ENCODE data around the gene PRSS27.

PRSS27 gene

DNA sequence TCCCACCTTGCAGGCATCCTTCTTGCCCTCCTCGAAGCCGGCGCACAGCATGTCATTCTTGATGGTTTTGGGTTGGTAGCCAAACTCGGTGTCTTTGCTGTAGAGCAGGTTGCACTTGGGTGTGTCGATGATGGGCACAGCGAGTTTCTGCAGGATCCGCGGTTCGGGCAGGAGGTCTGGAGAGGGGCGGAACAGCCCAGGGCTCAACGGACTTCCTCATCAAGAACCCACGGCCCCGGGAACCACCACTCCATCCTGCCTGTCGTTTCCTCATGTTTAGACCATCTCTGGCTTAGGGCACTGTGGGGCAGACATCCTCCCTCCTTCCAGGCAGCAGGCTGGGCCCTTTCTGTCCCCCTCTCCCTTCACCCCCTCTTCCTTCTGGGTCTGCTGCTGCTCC, 6.5 kb downstream of the PRSS27 start:
- Histone ChIP-seq H3K27ac (ENCODE audit: low read depth, low read length, severe bottlenecking) (no peak overlapping the region), H3K9me3 (ENCODE audit: control insufficient read depth, low read length) (no peaks in the 10 kb centered on the region), H3K4me3 (ENCODE audit: extremely low read depth, insufficient read depth, low read length, poor library complexity, severe bottlenecking) (no peak overlapping the region), H3K4me1 (ENCODE audit: control insufficient read depth, insufficient read depth, low read length, poor library complexity, severe bottlenecking) (no peaks in the 10 kb centered on the region), H3K36me3 (ENCODE audit: control insufficient read depth, insufficient read depth, low read length) (peaks cover 9% of the 10 kb centered on the region)
- 87 to 90% methylated on average over 12 to 14 of the region's 14 CpGs for WGBS, 2 experiments (ENCODE audit: insufficient coverage in 2 of 2)

DNA sequence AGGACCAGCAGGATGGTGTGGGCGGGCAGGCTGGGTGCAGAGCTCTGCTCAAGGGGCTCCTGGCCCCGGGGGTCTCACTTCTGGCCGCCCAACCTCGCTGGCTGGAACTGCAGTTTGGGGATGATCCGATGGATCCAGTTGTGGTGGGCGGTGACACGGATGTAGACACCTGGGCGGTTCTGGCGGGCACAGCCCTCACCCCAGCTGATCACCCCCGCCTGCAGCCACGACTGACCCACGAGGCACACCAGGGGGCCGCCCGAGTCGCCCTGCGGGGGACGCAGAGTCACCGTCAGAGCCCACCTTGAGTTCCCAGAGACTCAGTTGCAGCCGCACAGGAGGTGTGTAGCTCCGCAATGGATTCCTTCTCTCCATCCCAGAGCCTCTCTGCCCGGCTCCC, 7.5 kb downstream of the PRSS27 start:
- H3K27ac ChIP-seq (ENCODE audit: low read depth, low read length, severe bottlenecking): no peak overlapping the region
- whole genome bisulfite sequencing, 2 experiments (ENCODE audit: insufficient coverage in 2 of 2): 84 to 88% methylated on average over 15 to 18 of the region's 21 CpGs
- no peaks in the 10 kb centered on the region for H3K4me1 ChIP-seq (ENCODE audit: control insufficient read depth, insufficient read depth, low read length, poor library complexity, severe bottlenecking)
- no peaks in the 10 kb centered on the region for H3K9me3 ChIP-seq (ENCODE audit: control insufficient read depth, low read length)
- H3K4me3 ChIP-seq (ENCODE audit: extremely low read depth, insufficient read depth, low read length, poor library complexity, severe bottlenecking): no peak overlapping the region
- peaks cover 18% of the 10 kb centered on the region for H3K36me3 ChIP-seq (ENCODE audit: control insufficient read depth, insufficient read depth, low read length)

DNA sequence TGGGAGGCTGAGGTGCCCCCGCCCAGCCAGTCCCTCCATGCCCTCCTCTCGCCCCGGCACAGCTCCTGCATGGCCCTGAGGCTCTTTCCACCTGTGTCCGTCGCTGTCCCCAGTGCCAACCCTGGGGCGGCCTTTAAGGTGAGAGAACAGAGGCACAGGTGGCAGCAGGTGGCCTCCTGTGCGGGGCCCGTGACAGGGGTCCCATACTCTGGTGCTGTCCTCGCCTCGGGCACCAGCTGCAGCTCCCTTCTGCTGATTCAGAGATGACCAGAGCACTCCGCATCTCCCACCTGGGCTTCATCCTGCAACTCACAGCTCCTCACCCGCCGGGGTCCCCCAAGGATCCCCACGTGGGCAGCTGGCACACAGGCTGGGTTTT, 8.0 kb downstream of the PRSS27 start:
- Histone ChIP-seq H3K9me3 (ENCODE audit: control insufficient read depth, low read length) (no peaks in the 10 kb centered on the region), H3K27ac (ENCODE audit: low read depth, low read length, severe bottlenecking) (no peak overlapping the region), H3K4me1 (ENCODE audit: control insufficient read depth, insufficient read depth, low read length, poor library complexity, severe bottlenecking) (no peaks in the 10 kb centered on the region), H3K36me3 (ENCODE audit: control insufficient read depth, insufficient read depth, low read length) (peaks cover 23% of the 10 kb centered on the region), H3K4me3 (ENCODE audit: extremely low read depth, insufficient read depth, low read length, poor library complexity, severe bottlenecking) (no peak overlapping the region)
- 87 to 91% methylated on average over 11 to 13 of the region's 14 CpGs for WGBS, 2 experiments (ENCODE audit: insufficient coverage in 2 of 2)

DNA sequence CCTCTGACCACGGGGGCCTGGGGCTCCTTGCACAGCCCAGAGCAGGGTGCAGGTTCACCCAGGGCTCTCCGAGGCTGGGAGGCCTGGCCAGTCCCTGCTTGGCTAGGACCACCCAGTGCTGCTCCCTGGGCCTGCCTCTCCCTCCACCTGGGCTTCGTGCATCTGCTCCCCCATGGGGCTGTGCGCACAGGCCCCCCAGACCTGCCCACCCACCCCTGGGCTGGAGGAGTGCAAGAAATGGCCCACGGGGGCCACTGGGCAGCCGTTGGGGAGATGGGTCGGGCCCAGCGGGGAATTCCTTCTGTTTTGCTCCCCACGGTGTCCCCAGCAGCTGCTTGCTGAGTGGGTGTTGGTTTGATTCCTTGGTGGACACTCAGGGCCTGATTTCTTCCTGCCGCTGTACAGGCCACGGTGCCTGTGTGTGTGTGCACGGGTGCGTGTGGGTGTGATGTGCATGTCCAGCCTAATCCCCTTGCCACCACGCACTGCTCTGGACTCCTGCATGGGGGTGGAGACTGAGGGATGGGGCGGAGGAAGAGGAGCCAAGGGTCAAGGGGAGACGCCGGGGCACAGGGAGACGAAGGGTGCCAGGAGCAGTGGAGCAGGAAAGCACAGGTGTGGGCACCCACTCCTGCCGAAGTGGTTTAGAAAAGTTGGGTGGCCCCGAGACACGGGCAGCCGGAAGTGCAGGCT, 8.5 kb downstream of the PRSS27 start:
- Histone ChIP-seq H3K4me3 (ENCODE audit: extremely low read depth, insufficient read depth, low read length, poor library complexity, severe bottlenecking) (no peak overlapping the region), H3K36me3 (ENCODE audit: control insufficient read depth, insufficient read depth, low read length) (peaks cover 25% of the 10 kb centered on the region)
- WGBS, 2 experiments (ENCODE audit: insufficient coverage in 2 of 2): 88 to 92% methylated on average over 14 to 22 of the region's 22 CpGs

DNA sequence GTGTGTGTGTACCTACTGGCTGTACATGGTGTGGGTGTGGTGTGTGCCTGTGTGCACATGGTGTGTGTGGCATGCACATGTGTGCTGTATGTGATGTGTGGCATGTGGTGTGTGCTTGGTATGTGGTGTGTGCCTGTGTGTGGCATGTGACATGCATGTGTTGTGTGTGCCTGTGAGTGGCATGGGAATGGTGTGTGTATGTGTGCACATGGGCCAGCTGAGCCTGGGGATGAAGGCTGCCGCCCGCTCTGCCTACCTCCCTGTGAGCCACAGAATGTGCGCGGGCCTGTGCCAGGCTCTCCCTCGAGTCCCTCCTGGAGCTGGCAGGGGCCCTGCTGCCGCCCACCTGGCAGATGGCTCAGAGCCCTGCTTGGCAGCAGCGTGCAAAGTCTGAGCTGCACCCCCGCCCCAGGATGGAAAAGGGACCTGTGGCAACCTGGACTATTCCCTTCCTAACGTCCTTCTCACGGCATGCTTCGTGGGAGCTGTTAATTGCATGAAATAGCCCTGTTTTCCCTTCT, 9.3 kb downstream of the PRSS27 start:
- H3K4me3 ChIP-seq (ENCODE audit: extremely low read depth, insufficient read depth, low read length, poor library complexity, severe bottlenecking): no peak overlapping the region
- H3K9me3 ChIP-seq (ENCODE audit: control insufficient read depth, low read length): no peaks in the 10 kb centered on the region
- H3K27ac ChIP-seq (ENCODE audit: low read depth, low read length, severe bottlenecking): no peak overlapping the region
- no peaks in the 10 kb centered on the region for H3K4me1 ChIP-seq (ENCODE audit: control insufficient read depth, insufficient read depth, low read length, poor library complexity, severe bottlenecking)
- peaks cover 32% of the 10 kb centered on the region for H3K36me3 ChIP-seq (ENCODE audit: control insufficient read depth, insufficient read depth, low read length)
- 87 to 92% methylated on average over 11 of the region's 11 CpGs for WGBS, 2 experiments (ENCODE audit: insufficient coverage in 2 of 2)

More for the DNA sequence above, 8.5 kb downstream of the PRSS27 start:
- Histone ChIP-seq H3K9me3 (ENCODE audit: control insufficient read depth, low read length) (no peaks in the 10 kb centered on the region), H3K4me1 (ENCODE audit: control insufficient read depth, insufficient read depth, low read length, poor library complexity, severe bottlenecking) (no peaks in the 10 kb centered on the region), H3K27ac (ENCODE audit: low read depth, low read length, severe bottlenecking) (no peak overlapping the region)

DNA sequence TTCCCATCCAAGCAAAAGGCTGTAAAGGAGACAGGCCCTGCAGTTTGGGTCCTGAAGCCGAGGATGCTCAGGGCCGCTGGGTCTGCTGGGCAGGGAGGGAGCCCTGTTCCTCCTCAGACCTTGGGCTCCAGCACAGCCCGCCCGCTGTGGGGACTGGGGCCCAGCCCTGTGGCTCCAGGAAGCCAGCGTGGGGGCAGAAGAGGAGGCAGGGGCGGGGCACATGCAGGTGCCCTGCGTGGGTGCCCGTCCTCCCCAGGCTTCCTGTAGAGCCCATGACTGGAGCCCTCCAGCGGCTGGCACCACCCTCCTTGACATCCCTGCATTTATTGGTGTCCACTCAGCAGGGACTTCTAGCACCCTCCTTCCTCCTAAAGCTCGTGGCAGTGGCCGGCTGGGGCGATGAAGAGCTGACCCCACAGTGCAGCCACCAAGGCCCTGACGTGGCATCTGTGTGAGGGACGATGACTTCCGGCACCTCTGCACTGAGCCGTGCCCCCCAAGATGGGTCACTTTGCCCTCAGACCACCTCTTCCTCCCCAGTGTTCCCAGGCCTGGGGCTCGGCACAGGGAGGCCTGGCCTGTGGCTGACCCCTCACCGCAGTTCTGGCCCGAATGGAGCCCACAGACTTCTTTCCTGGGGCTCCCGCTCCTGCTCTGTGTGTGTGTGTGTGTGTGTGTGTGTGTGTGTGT, 9.9 kb downstream of the PRSS27 start:
- no peaks in the 10 kb centered on the region for H3K4me1 ChIP-seq (ENCODE audit: control insufficient read depth, insufficient read depth, low read length, poor library complexity, severe bottlenecking)
- H3K9me3 ChIP-seq (ENCODE audit: control insufficient read depth, low read length): no peaks in the 10 kb centered on the region
- peaks cover 33% of the 10 kb centered on the region for H3K36me3 ChIP-seq (ENCODE audit: control insufficient read depth, insufficient read depth, low read length)
- no peak overlapping the region for H3K27ac ChIP-seq (ENCODE audit: low read depth, low read length, severe bottlenecking)
- H3K4me3 ChIP-seq (ENCODE audit: extremely low read depth, insufficient read depth, low read length, poor library complexity, severe bottlenecking): no peak overlapping the region
- WGBS, 2 experiments (ENCODE audit: insufficient coverage in 2 of 2): 92 to 98% methylated on average over 18 to 20 of the region's 20 CpGs

DNA sequence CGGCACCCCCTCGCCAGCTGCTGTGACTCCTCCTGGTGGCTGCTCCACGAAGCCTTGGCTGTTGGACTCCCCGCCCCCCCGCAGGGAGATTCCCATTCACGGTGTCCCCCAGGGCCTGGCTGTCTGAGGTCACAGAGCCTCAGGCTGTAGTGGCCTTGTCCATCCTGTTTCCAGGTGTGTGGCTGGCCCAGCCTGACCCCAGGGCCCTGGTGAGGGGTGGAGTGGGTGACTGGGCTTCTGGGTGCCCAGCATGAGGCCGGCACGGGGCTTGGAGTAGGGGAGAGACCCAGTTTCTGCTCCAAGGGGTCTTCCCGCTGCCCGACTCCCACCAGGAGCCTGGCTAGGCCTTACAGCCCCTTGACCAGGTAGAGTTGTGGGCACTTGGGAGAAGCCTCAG, 10.4 kb downstream of the PRSS27 start:
- WGBS, 2 experiments (ENCODE audit: insufficient coverage in 2 of 2): 91 to 98% methylated on average over 7 to 9 of the region's 10 CpGs
- no peak overlapping the region for H3K4me3 ChIP-seq (ENCODE audit: extremely low read depth, insufficient read depth, low read length, poor library complexity, severe bottlenecking)
- H3K9me3 ChIP-seq (ENCODE audit: control insufficient read depth, low read length): no peaks in the 10 kb centered on the region
- H3K36me3 ChIP-seq (ENCODE audit: control insufficient read depth, insufficient read depth, low read length): peaks cover 37% of the 10 kb centered on the region
- H3K4me1 ChIP-seq (ENCODE audit: control insufficient read depth, insufficient read depth, low read length, poor library complexity, severe bottlenecking): no peaks in the 10 kb centered on the region
- no peak overlapping the region for H3K27ac ChIP-seq (ENCODE audit: low read depth, low read length, severe bottlenecking)

DNA sequence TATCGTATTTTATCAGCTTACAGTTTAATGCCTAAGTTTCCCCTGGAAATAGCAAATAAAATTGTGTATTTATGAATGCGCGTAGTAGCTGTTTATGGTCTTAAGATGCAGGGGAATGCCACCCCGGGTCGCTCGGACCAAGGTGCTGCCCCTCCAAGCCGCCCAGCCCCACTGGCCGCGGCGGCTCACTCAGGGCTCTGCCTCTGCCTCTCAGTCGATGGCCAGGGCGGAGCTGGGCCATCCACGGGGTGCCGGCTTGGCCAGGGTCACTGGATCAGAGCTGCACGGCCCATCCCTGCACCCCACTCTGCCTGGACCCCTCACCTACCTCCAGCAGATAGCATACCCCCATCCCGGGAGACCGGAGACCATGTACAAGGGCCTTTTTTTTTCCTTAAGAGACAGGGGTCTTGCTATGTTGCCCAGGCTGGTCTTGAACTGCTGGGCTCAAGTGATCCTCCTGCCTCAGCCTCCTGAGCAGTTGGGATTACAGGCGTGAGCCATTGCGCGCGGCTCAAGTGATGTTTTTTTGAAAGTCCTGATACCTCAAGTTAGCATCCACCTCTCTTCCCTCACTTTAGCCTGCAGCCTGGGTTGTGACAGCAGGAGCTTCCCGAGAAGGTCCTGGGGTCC, 11.0 kb downstream of the PRSS27 start:
- 95 to 97% methylated on average over 19 to 20 of the region's 22 CpGs for WGBS, 2 experiments (ENCODE audit: insufficient coverage in 2 of 2)
- Histone ChIP-seq H3K9me3 (ENCODE audit: control insufficient read depth, low read length) (no peaks in the 10 kb centered on the region), H3K36me3 (ENCODE audit: control insufficient read depth, insufficient read depth, low read length) (peaks cover 40% of the 10 kb centered on the region), H3K4me3 (ENCODE audit: extremely low read depth, insufficient read depth, low read length, poor library complexity, severe bottlenecking) (no peak overlapping the region), H3K27ac (ENCODE audit: low read depth, low read length, severe bottlenecking) (no peak overlapping the region), H3K4me1 (ENCODE audit: control insufficient read depth, insufficient read depth, low read length, poor library complexity, severe bottlenecking) (no peaks in the 10 kb centered on the region)

DNA sequence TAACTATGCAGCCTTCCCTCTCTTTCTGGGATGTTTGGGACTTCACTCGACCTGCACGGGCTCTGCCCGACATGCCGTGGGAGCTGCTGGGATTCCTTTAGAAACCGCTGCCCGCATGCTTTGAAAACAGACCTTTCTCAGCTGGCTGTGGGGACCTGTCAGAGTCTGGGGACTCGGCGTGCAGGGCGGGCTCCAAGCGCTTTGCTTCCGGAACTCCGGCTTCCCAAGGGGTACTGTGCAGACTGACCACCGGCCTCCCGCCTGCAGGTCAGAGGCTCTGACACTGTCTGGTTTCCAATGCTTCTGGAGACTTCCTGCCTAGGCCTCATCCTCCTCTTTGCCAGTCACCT, 11.8 kb downstream of the PRSS27 start:
- H3K9me3 ChIP-seq (ENCODE audit: control insufficient read depth, low read length): no peaks in the 10 kb centered on the region
- H3K36me3 ChIP-seq (ENCODE audit: control insufficient read depth, insufficient read depth, low read length): peaks cover 45% of the 10 kb centered on the region
- H3K4me1 ChIP-seq (ENCODE audit: control insufficient read depth, insufficient read depth, low read length, poor library complexity, severe bottlenecking): no peaks in the 10 kb centered on the region
- 97% methylated on average over 13 to 14 of the region's 14 CpGs for WGBS, 2 experiments (ENCODE audit: insufficient coverage in 2 of 2)
- H3K4me3 ChIP-seq (ENCODE audit: extremely low read depth, insufficient read depth, low read length, poor library complexity, severe bottlenecking): no peak overlapping the region
- no peak overlapping the region for H3K27ac ChIP-seq (ENCODE audit: low read depth, low read length, severe bottlenecking)

DNA sequence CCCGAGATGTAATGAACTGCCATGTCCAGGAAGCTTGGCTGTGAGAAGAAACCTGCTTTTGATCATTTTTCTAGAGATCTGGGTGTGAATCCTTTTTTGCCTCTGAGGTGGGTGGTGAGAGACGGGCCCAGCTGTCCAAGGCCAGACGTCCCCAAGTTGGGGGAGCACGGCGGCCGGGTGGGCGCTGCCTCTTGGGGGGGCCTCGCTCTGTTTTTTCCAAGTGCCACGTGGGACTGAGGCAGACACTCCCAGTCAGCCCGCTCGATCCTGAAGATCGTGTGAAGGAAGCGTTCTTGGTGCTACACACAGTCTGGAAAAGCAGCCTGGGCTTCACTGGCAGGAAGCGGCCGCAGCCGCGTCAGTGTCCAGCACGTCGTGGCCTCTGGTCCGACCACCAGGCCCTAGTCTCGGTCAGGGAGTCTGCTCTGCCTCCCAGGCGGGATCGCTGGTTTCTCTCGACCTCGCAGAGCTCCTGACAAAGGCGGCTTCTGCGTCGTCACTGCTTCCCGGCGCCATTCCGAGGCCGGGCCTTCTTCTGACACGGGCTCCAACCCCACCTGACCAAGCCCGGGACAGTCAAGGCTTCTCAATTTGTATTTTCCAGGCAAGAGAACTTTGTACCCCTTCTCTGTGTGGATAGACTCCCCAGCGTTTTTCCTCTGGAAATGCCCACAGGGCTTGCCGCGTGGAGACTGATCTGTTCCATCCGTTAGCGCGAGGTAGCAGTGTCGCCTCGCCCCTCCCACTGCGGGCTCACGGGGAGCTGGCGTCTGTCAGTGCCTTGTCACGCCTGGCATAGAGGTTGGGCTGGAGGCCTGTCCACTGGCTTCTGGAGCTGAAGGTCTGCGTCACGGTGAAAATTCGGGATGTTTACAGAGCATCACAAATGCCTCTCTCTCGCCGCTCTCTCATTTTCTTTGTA, 12.4 kb downstream of the PRSS27 start:
- 96 to 97% methylated on average over 51 of the region's 51 CpGs for WGBS, 2 experiments (ENCODE audit: insufficient coverage in 2 of 2)
- H3K4me1 ChIP-seq (ENCODE audit: control insufficient read depth, insufficient read depth, low read length, poor library complexity, severe bottlenecking): no peaks in the 10 kb centered on the region
- H3K27ac ChIP-seq (ENCODE audit: low read depth, low read length, severe bottlenecking): no peak overlapping the region
- no peaks in the 10 kb centered on the region for H3K9me3 ChIP-seq (ENCODE audit: control insufficient read depth, low read length)
- peaks cover 51% of the 10 kb centered on the region for H3K36me3 ChIP-seq (ENCODE audit: control insufficient read depth, insufficient read depth, low read length)
- no peak overlapping the region for H3K4me3 ChIP-seq (ENCODE audit: extremely low read depth, insufficient read depth, low read length, poor library complexity, severe bottlenecking)
